K562 (cell line): ENCODE data around the gene GAL3ST2. TPM values are rescaled to one million over a fixed set of nuclear protein-coding genes. Genes with fewer than 3 reads are reported as not detected.

Source experiments
- ATAC-seq: fragments of 200-7000 bp; cut with Tn5 transposase; 3 replicates; pipeline ENCODE4 v1.9.1; 2020; ENCODE audit warnings: moderate library complexity
- BruUV-seq: library from RNA; stranded (reverse); fragments of 400-500 nt; replicated peaks from 2 replicates; lab custom pipeline; 2021; lab: Mats Ljungman, UMichigan
- CTCF ChIA-PET: fragments of 300-600 bp; formaldehyde crosslinking; extraction: SDS; loops from one replicate; lab custom pipeline; 2021; ENCODE audit warnings: low intra/inter-chr PET ratio; lab: Yijun Ruan, JAX
- POLR2A ChIA-PET: fragments of 300-600, 350-650 bp; sonication (Branson Sonifier 250); formaldehyde crosslinking; extraction: SDS; loops from one replicate; lab custom pipeline; 2021; ENCODE audit warnings: antibody characterized with exemption, inconsistent platforms; lab: Yijun Ruan, JAX
- DNase-seq, 4 experiments: peaks; one replicate each; pipeline versions ENCODE4 v3.0.0 to v3.0.0-alpha.2; 2011 to 2018; ENCODE audit warnings: low spot score in 3 of 4, mixed read lengths in 3 of 4; ENCODE audit errors: extremely low read depth in 1 of 4
- FAIRE-seq: peaks from 2 replicates; lab custom pipeline; 2011; peaks lifted over from hg19 to GRCh38; lab: Jason Lieb, UNC
- H2AFZ ChIP-seq: 2 replicates; pipeline ENCODE4 v1.6.0; 2011; ENCODE audit warnings: low read depth, low read length, control low read depth, inconsistent platforms
- H3K27ac ChIP-seq: fragments of 200-600 bp; 3 replicates; pipeline ENCODE4 v1.8.0; 2011; ENCODE audit warnings: low read depth, mild to moderate bottlenecking, control low read depth, inconsistent platforms, low read length, moderate library complexity, mixed read lengths; ENCODE audit errors: extremely low read depth
- H3K27me3 ChIP-seq, 2 experiments: fragments of 300-600 bp in 1 of 2; 2 replicates in 1 of 2; 3 replicates in 1 of 2; pipeline versions ENCODE4 v1.6.0 to v1.8.0; 2011; ENCODE audit warnings: inconsistent platforms in 2 of 2, low read length in 2 of 2, mild to moderate bottlenecking in 1 of 2, mixed read lengths in 1 of 2, moderate library complexity in 1 of 2; ENCODE audit not compliant: control insufficient read depth in 2 of 2, insufficient read depth in 2 of 2
- H3K36me3 ChIP-seq: fragments of 300-600 bp; 3 replicates; pipeline ENCODE4 v1.8.0; 2011; ENCODE audit warnings: mild to moderate bottlenecking, low read length, inconsistent platforms; ENCODE audit not compliant: control insufficient read depth, insufficient read depth
- H3K4me1 ChIP-seq, 2 experiments: fragments of 200-600 bp in 1 of 2; replicated peaks in 1 of 2; 2 replicates in 1 of 2; 3 replicates in 1 of 2; pipeline versions ENCODE4 v1.5.1 to v1.8.0; 2011; ENCODE audit warnings: inconsistent platforms in 2 of 2, low read length in 2 of 2, mild to moderate bottlenecking in 1 of 2, mixed read lengths in 1 of 2, moderate library complexity in 1 of 2; ENCODE audit not compliant: control insufficient read depth in 2 of 2, insufficient read depth in 2 of 2
- H3K4me2 ChIP-seq: 2 replicates; pipeline ENCODE4 v1.6.1; 2011; ENCODE audit warnings: low read length, control low read depth, inconsistent platforms, mixed read lengths; ENCODE audit not compliant: insufficient read depth
- H3K4me3 ChIP-seq: fragments of 200-600 bp; sonication (generic), shearing (Covaris generic); 2 replicates; pipeline ENCODE4 v1.5.1; 2016; ENCODE audit warnings: control low read depth, inconsistent platforms
- H3K79me2 ChIP-seq: fragments of 200-600 bp; 3 replicates; pipeline ENCODE4 v1.8.0; 2011; ENCODE audit warnings: low read length, inconsistent platforms; ENCODE audit not compliant: control insufficient read depth, insufficient read depth
- H3K9ac ChIP-seq, 2 experiments: 2 replicates each; pipeline versions ENCODE4 v1.6.0 to v1.6.1; 2011; ENCODE audit warnings: low read depth in 2 of 2, low read length in 2 of 2, control low read depth in 1 of 2, inconsistent platforms in 1 of 2, mild to moderate bottlenecking in 1 of 2, mixed read lengths in 1 of 2; ENCODE audit not compliant: insufficient read depth in 1 of 2
- H3K9me1 ChIP-seq: one replicate; pipeline ENCODE4 v1.6.0; 2011; ENCODE audit warnings: inconsistent platforms, mild to moderate bottlenecking, low read length, moderate library complexity; ENCODE audit not compliant: control insufficient read depth, insufficient read depth
- H3K9me3 ChIP-seq: replicated peaks from 2 replicates; pipeline ENCODE4 v1.5.1; 2011; ENCODE audit warnings: low read depth, low read length, inconsistent platforms; ENCODE audit not compliant: control insufficient read depth, insufficient read depth
- H4K20me1 ChIP-seq: replicated peaks from 2 replicates; pipeline ENCODE4 v1.6.1; 2011; ENCODE audit warnings: low read length, inconsistent platforms, mixed read lengths; ENCODE audit not compliant: control insufficient read depth, insufficient read depth
- TFAP4 ChIP-seq: sonication (generic); formaldehyde crosslinking; IDR thresholded peaks from 2 replicates; pipeline ENCODE4 v1.8.0; 2022; ENCODE audit warnings: missing genetic modification reagents, mild to moderate bottlenecking, moderate library complexity, borderline replicate concordance
- TRIM25 ChIP-seq: fragments of 450-650 bp; IDR thresholded peaks from 2 replicates; pipeline ENCODE4 v1.7.0; 2016; ENCODE audit warnings: borderline replicate concordance
- WGBS: fragments of 100-300 bp; shearing (Covaris generic); methylation state at CpG from one replicate; pipeline ENCODE4 v1.1.6; 2016; ENCODE audit warnings: low coverage, mixed read lengths; ENCODE audit not compliant: insufficient coverage; ENCODE audit errors: missing lambda C conversion rate; 5-methylcytosine and 5-hydroxymethylcytosine counted together
- in situ Hi-C: fragments of 300-500 bp; cut with MboI; formaldehyde crosslinking; loops from 4 replicates; pipeline ENCODE4 v1.15.0; 2018; ENCODE audit warnings: inconsistent platforms, mixed read lengths
- intact Hi-C: fragments of 100-400 bp; cut with micrococcal nuclease; formaldehyde crosslinking; loops from 2 replicates; pipeline ENCODE4 v1.14.2; 2022
- polyA plus RNA-seq, 8 experiments: library from polyadenylated mRNA; depleted of rRNA in 4 of 8; stranded (reverse) in 5 of 8; unstranded in 3 of 8; fragments of >200 nt; fragmentation: Nextera tagmentation in 2 of 8; fragmentation: Illumina TruSeq in 1 of 8; extraction: Ambion mirVana in 2 of 8; extraction: Trizol in 1 of 8; gene quantifications; 2 replicates each; pipeline versions ENCODE4 v1.2.1 to v1.2.3, GENCODE V29; 2011 to 2014; ENCODE audit warnings: inconsistent platforms in 1 of 8, missing spikeins in 1 of 8
- total RNA-seq, 7 experiments: library from RNA; depleted of rRNA in 6 of 7; stranded (reverse); fragments of >200 nt in 6 of 7; fragmentation: Illumina TruSeq in 2 of 7; extraction: Trizol in 2 of 7; gene quantifications; 2 replicates each; pipeline versions ENCODE4 v1.2.1 to v1.2.3, GENCODE V29; 2011 to 2021; ENCODE audit warnings: low replicate concordance in 1 of 7

GAL3ST2 gene
- total and polyA plus RNA-seq, 9 of the 15 experiments (the other 6 are each of a cell fraction or from before 2014, with no cell fraction given), result 0.42 TPM; not detected in 8

GRCh38 chr2:241822264-241822623 is 45.6 kb downstream of the GAL3ST2 start:
- H3K4me1 ChIP-seq, result peaks cover 8 to 43% of the 10 kb centered on the region in 2 experiments; a peak in 4 of 5 replicates
- TF ChIP-seq TFAP4 (CRISPR knock-in tag), result 0 out of 2 replicates have a peak, but pooled peaks have one; percentile 20
- no peak for TF ChIP-seq TRIM25
- 59% methylated on average over 6 of the region's 14 CpGs for WGBS
- DNase-seq, result no peak
- no peak for FAIRE-seq
- H3K36me3 ChIP-seq, result no peaks in the 10 kb centered on the region
- H3K9me3 ChIP-seq, result peaks cover 7% of the 10 kb centered on the region; the same call in 1 of the 2 replicates
- H3K79me2 ChIP-seq, result no peaks in the 10 kb centered on the region
- H3K27ac ChIP-seq, result no peak overlapping the region
- no peak overlapping the region for H3K9ac ChIP-seq
- no peak overlapping the region for H2AFZ ChIP-seq
- ChIA-PET CTCF (no interaction called here), POLR2A (no interaction called here)
- no peak for ATAC-seq
- no peaks in the 10 kb centered on the region for H4K20me1 ChIP-seq
- no TSS peak for BruUV-seq
- no peaks in the 10 kb centered on the region for H3K9me1 ChIP-seq
- no peaks in the 10 kb centered on the region for H3K27me3 ChIP-seq
- H3K4me2 ChIP-seq, result no peak overlapping the region
- intact Hi-C loops (no loop called here), in situ Hi-C loops (no loop called here)
- no peak overlapping the region for H3K4me3 ChIP-seq
